Astrocyte (in vitro differentiated cells and primary cell): Measurements from ENCODE around the gene ANTXR2. TPM values are rescaled to one million over a fixed set of nuclear protein-coding genes. Genes with fewer than 3 reads are reported as not detected.
"Not testable (repeated sequence)": the region's sequence is repeated elsewhere in the genome, so short reads cannot be mapped to it uniquely, and the experiment has no call there.

ENCODE experiments used
- DNase-seq: peaks from one replicate; pipeline ENCODE4 v3.0.0-alpha.2; 2010; ENCODE audit warnings: low read depth
- FAIRE-seq: peaks from 2 replicates; lab custom pipeline; 2011; peaks lifted over from hg19 to GRCh38; lab: Jason Lieb, UNC
- H2AFZ ChIP-seq: 2 replicates; pipeline ENCODE4 v1.6.0; 2012; ENCODE audit warnings: low read depth, low read length, inconsistent platforms
- H3K27ac ChIP-seq: 2 replicates; pipeline ENCODE4 v1.5.1; 2011; ENCODE audit warnings: low read depth, low read length, inconsistent platforms
- H3K27me3 ChIP-seq: 2 replicates; pipeline ENCODE4 v1.6.0; 2011; ENCODE audit warnings: low read length, inconsistent platforms; ENCODE audit not compliant: insufficient read depth
- H3K36me3 ChIP-seq: 2 replicates; pipeline ENCODE4 v1.5.1; 2011; ENCODE audit warnings: low read length, inconsistent platforms; ENCODE audit not compliant: insufficient read depth
- H3K4me1 ChIP-seq: 2 replicates; pipeline ENCODE4 v1.5.1; 2011; ENCODE audit warnings: low read length, inconsistent platforms; ENCODE audit not compliant: insufficient read depth
- H3K4me2 ChIP-seq: 2 replicates; pipeline ENCODE4 v1.6.0; 2012; ENCODE audit warnings: low read length, inconsistent platforms
- H3K4me3 ChIP-seq: 2 replicates; pipeline ENCODE4 v1.5.1; 2011; ENCODE audit warnings: low read depth, mild to moderate bottlenecking, low read length, inconsistent platforms; ENCODE audit not compliant: insufficient read depth
- H3K79me2 ChIP-seq: 2 replicates; pipeline ENCODE4 v1.6.0; 2012; ENCODE audit warnings: mild to moderate bottlenecking, low read length, inconsistent platforms; ENCODE audit not compliant: insufficient read depth
- H3K9ac ChIP-seq: 2 replicates; pipeline ENCODE4 v1.6.0; 2012; ENCODE audit warnings: mild to moderate bottlenecking, low read length, inconsistent platforms
- H3K9me3 ChIP-seq: 2 replicates; pipeline ENCODE4 v1.5.1; 2012; ENCODE audit warnings: low read depth, mild to moderate bottlenecking, low read length, inconsistent platforms; ENCODE audit not compliant: insufficient read depth
- H4K20me1 ChIP-seq: 2 replicates; pipeline ENCODE4 v1.6.0; 2012; ENCODE audit warnings: low read length, inconsistent platforms; ENCODE audit not compliant: insufficient read depth
- H3K27ac Mint-ChIP-seq: one replicate; pipeline ENCODE4 v1.8.0; 2021; ENCODE audit warnings: mild to moderate bottlenecking, mixed read lengths; ENCODE audit not compliant: unreplicated experiment
- H3K27me3 Mint-ChIP-seq: one replicate; pipeline ENCODE4 v1.8.0; 2021; ENCODE audit warnings: low read depth, mixed read lengths; ENCODE audit not compliant: unreplicated experiment
- H3K36me3 Mint-ChIP-seq: one replicate; pipeline ENCODE4 v1.8.0; 2021; ENCODE audit warnings: low read depth, mixed read lengths; ENCODE audit not compliant: unreplicated experiment
- H3K4me1 Mint-ChIP-seq: one replicate; pipeline ENCODE4 v1.8.0; 2021; ENCODE audit warnings: low read depth, mixed read lengths; ENCODE audit not compliant: unreplicated experiment
- H3K4me3 Mint-ChIP-seq: one replicate; pipeline ENCODE4 v1.8.0; 2021; ENCODE audit warnings: mild to moderate bottlenecking, moderate library complexity, mixed read lengths; ENCODE audit not compliant: unreplicated experiment
- H3K9me3 Mint-ChIP-seq: one replicate; pipeline ENCODE4 v1.8.0; 2021; ENCODE audit warnings: mild to moderate bottlenecking, mixed read lengths; ENCODE audit not compliant: unreplicated experiment
- CTCF ChIP-seq: IDR thresholded peaks from 2 replicates; pipeline ENCODE4 v1.5.1; 2011; ENCODE audit warnings: low read depth, mild to moderate bottlenecking, inconsistent platforms, low read length, moderate library complexity; ENCODE audit not compliant: insufficient read depth
- EZH2 ChIP-seq: IDR thresholded peaks from 2 replicates; pipeline ENCODE4 v1.6.1; 2012; ENCODE audit warnings: mild to moderate bottlenecking, low read length, inconsistent platforms; ENCODE audit not compliant: insufficient read depth
- total RNA-seq: library from RNA; stranded (reverse); gene quantifications from 2 replicates; pipeline ENCODE4 v1.2.1, GENCODE V29; 2021

ANTXR2 gene
- total RNA-seq, 1 donor from 2014 or later, result 34.7 TPM

- peaks cover 9% of the 10 kb centered on the region for H3K36me3 Mint-ChIP-seq
- Histone ChIP-seq H3K9me3 (no peaks in the 10 kb centered on the region), H3K4me3 (no peak overlapping the region), H3K4me2 (no peak overlapping the region), H3K9ac (no peak overlapping the region), H4K20me1 (peaks cover under 1% of the 10 kb centered on the region), H3K4me1 (no peaks in the 10 kb centered on the region), H2AFZ (no peak overlapping the region), H3K79me2 (peaks cover 15% of the 10 kb centered on the region), H3K27ac (no peak overlapping the region), H3K36me3 (peaks cover 5% of the 10 kb centered on the region), H3K27me3 (no peaks in the 10 kb centered on the region)
- no peaks in the 10 kb centered on the region for H3K27me3 Mint-ChIP-seq
- DNase-seq, result peak; percentile 46
- no peak overlapping the region for H3K27ac Mint-ChIP-seq
- H3K4me3 Mint-ChIP-seq, result no peak overlapping the region
- TF ChIP-seq CTCF (no peak), EZH2 (no peak)
- peaks cover 10% of the 10 kb centered on the region for H3K4me1 Mint-ChIP-seq
- H3K9me3 Mint-ChIP-seq, result peaks cover 10% of the 10 kb centered on the region
- FAIRE-seq, result no peak
Measured at GRCh38 chr4:80005863-80006262, 67.2 kb downstream of the ANTXR2 start.

GRCh38 chr4:80004319-80004718 lies 68.7 kb downstream of the ANTXR2 start:
- Mint-ChIP-seq H3K27ac (no peak overlapping the region), H3K9me3 (peaks cover 10% of the 10 kb centered on the region), H3K36me3 (peaks cover 7% of the 10 kb centered on the region), H3K4me1 (peaks cover 10% of the 10 kb centered on the region), H3K4me3 (no peak overlapping the region), H3K27me3 (no peaks in the 10 kb centered on the region)
- Histone ChIP-seq H3K27me3 (no peaks in the 10 kb centered on the region), H4K20me1 (peaks cover 4% of the 10 kb centered on the region), H3K4me3 (no peak overlapping the region), H3K9ac (no peak overlapping the region), H2AFZ (no peak overlapping the region), H3K79me2 (peaks cover 18% of the 10 kb centered on the region), H3K27ac (no peak overlapping the region), H3K4me2 (no peak overlapping the region), H3K36me3 (peaks cover 5% of the 10 kb centered on the region), H3K4me1 (no peaks in the 10 kb centered on the region), H3K9me3 (no peaks in the 10 kb centered on the region)
- FAIRE-seq (no peak), DNase-seq (no peak)
- TF ChIP-seq CTCF, result no peak
- TF ChIP-seq EZH2, result no peak

GRCh38 chr4:80002559-80002958 lies 70.5 kb downstream of the ANTXR2 start:
- not testable (repeated sequence) for H3K27me3 ChIP-seq, H3K4me1 Mint-ChIP-seq, H3K4me2 ChIP-seq, H3K27me3 Mint-ChIP-seq, H4K20me1 ChIP-seq, H3K27ac Mint-ChIP-seq, H3K9me3 ChIP-seq, FAIRE-seq, DNase-seq, H3K27ac ChIP-seq, H3K4me1 ChIP-seq, H3K4me3 Mint-ChIP-seq, H3K36me3 ChIP-seq, H2AFZ ChIP-seq, H3K36me3 Mint-ChIP-seq, H3K4me3 ChIP-seq, H3K9ac ChIP-seq
- peaks cover 35% of the 10 kb centered on the region for H3K79me2 ChIP-seq
- peaks cover 10% of the 10 kb centered on the region for H3K9me3 Mint-ChIP-seq

GRCh38 chr4:79999048-79999447 lies 74.0 kb downstream of the ANTXR2 start:
- not testable (repeated sequence) for H3K27ac Mint-ChIP-seq, H3K36me3 ChIP-seq, H3K9ac ChIP-seq, H3K4me3 Mint-ChIP-seq, H3K4me1 Mint-ChIP-seq, FAIRE-seq, H3K4me3 ChIP-seq, H3K9me3 ChIP-seq, DNase-seq, H3K36me3 Mint-ChIP-seq, H3K4me1 ChIP-seq, H2AFZ ChIP-seq, H3K9me3 Mint-ChIP-seq, H3K27ac ChIP-seq, H3K27me3 Mint-ChIP-seq, H3K4me2 ChIP-seq, H3K27me3 ChIP-seq
- H3K79me2 ChIP-seq, result peaks cover 48% of the 10 kb centered on the region
- H4K20me1 ChIP-seq, result peaks cover 18% of the 10 kb centered on the region
